GM10847 (cell line): ENCODE measurements around the gene RAB36.

Experiments
- POLR2A ChIP-seq: IDR thresholded peaks from 2 replicates; pipeline ENCODE4 v1.6.1; 2011; ENCODE audit not compliant: insufficient read length; ENCODE audit errors: extremely low read depth

Gene RAB36

DNA sequence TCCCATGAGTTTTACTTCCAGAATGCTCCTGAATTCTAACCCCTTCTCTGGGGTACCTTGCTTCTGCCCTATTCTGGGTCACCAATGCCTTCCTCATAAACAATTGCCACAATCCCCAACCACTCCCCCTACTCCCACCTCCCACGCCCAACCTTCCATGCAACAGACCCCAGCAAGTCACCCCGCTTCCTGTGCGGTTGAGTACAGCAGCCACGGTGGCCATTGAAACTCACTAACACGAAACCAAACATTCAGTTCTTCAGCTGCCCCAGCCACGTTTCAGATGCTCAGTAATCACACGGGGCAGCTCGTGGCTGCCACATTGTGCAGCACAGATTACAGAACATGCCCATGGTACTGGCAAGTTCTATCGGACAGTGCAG, 31.4 kb downstream of the RAB36 start:
- TF ChIP-seq POLR2A, result no peak

- TF ChIP-seq POLR2A, result no peak
Measured at GRCh38 chr22:23177197-23177596, 31.9 kb downstream of the RAB36 start.

GRCh38 chr22:23178512-23179254, 33.4 kb downstream of the RAB36 start:
- TF ChIP-seq POLR2A, result no peak

- no peak for TF ChIP-seq POLR2A
Measured at GRCh38 chr22:23179381-23180299, 34.4 kb downstream of the RAB36 start.

DNA sequence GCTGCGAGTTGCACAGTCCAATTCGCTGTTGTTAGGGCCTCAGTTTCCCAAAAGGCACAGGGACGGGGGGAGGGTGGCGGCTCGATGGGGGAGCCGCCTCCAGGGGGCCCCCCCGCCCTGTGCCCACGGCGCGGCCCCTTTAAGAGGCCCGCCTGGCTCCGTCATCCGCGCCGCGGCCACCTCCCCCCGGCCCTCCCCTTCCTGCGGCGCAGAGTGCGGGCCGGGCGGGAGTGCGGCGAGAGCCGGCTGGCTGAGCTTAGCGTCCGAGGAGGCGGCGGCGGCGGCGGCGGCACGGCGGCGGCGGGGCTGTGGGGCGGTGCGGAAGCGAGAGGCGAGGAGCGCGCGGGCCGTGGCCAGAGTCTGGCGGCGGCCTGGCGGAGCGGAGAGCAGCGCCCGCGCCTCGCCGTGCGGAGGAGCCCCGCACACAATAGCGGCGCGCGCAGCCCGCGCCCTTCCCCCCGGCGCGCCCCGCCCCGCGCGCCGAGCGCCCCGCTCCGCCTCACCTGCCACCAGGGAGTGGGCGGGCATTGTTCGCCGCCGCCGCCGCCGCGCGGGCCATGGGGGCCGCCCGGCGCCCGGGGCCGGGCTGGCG, 35.1 kb downstream of the RAB36 start, which contains the start of gene BCR:
Gene BCR (plus strand): TSS at position 209 of the 592 bp plus-strand sequence. CDS start 452 bp downstream, outside the sequence.
- no peak for TF ChIP-seq POLR2A

DNA sequence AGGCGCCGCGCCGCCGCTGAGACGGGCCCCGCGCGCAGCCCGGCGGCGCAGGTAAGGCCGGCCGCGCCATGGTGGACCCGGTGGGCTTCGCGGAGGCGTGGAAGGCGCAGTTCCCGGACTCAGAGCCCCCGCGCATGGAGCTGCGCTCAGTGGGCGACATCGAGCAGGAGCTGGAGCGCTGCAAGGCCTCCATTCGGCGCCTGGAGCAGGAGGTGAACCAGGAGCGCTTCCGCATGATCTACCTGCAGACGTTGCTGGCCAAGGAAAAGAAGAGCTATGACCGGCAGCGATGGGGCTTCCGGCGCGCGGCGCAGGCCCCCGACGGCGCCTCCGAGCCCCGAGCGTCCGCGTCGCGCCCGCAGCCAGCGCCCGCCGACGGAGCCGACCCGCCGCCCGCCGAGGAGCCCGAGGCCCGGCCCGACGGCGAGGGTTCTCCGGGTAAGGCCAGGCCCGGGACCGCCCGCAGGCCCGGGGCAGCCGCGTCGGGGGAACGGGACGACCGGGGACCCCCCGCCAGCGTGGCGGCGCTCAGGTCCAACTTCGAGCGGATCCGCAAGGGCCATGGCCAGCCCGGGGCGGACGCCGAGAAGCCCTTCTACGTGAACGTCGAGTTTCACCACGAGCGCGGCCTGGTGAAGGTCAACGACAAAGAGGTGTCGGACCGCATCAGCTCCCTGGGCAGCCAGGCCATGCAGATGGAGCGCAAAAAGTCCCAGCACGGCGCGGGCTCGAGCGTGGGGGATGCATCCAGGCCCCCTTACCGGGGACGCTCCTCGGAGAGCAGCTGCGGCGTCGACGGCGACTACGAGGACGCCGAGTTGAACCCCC, 35.8 kb downstream of the RAB36 start:
- TF ChIP-seq POLR2A, result no peak

- no peak for TF ChIP-seq POLR2A
Measured at GRCh38 chr22:23181721-23182308, 36.5 kb downstream of the RAB36 start.

DNA sequence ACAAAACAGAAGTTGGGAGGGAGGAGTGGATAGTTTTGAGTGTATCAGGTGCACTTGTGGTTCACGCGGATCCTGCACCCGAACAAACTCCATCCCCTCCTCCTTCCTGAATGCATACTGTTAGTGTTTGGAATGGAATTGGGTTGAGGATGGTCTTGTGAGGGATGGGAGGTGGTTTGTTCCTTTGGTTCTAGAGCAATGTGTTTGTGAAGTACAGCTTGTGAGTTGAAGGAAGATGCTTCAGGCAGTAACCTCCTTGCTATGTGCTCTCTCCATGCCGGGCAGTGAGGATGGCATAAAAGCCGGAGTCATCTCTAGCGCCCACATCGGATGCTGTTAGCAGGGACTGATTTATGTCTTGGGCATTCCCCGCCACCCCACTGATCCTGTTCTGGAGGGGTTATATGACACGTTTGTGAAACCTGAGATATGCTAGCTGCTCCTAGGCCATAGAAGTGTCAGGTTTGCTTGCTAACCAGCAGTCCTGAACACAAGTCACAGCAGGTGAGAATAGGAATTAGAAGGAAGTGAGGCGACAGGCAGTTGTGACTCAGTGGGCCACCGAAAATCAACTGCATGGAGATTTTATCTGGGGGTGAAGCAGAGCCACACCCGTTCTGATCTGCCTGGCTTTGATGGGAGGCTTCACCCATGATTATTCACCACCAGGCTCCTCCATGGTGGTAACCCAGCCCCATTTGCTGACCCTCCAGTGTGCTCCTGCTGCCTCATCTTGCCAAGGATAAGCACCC, 37.2 kb downstream of the RAB36 start:
- TF ChIP-seq POLR2A, result no peak

DNA sequence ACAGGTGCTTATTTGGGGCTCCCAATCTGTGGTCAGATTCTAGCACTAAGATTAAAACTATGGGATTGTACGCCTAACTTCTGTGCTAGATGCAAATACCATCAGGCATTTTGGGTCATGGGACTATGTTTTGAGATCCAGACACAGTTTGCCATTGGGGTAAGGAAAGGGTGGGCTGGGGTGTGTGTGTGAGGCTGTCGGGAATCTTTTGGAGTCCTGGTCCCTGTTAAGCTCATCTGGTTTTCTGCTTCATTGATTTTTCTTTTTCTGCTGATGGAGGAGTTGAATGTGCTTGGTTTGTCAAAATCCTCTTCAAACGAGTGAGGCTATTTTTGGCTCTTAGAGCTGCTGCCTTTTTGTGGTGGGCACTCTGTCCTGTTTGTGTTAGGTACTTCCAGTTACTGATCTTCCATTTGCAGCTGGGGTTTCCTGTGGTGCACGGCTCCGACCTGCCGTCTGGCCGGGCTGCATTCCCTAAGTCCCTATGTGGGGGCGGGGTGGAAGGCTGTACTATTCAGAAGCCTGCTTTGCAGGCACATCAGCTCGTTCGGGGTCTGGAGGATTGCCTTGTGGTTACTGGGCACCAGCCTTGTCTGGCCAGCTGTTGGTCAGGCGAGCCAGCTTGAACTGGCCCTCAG, 37.9 kb downstream of the RAB36 start:
- no peak for TF ChIP-seq POLR2A

- no peak for TF ChIP-seq POLR2A
Measured at GRCh38 chr22:23184100-23184763, 39.0 kb downstream of the RAB36 start.

- no peak for TF ChIP-seq POLR2A
Measured at GRCh38 chr22:23184764-23185113, 39.5 kb downstream of the RAB36 start.

DNA sequence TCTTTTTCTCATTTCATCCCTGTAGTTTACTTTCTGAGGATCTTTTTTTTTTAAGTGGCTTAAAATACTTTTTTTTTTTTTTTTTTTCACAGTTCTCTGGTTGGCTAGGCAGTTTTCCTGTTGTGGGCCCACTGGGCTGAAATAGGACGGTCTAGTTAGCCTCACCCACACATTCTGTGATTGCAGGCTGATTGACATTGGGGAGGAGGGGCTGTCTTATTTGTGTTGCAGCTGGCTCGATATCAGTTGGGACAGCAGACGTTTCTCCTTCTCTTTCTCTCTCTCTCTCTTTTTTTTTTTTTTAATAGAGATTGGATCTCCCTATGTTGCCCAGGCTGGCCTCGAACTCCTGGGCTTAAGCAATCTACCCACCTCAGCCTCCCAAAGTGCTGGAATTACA, 41.9 kb downstream of the RAB36 start:
- TF ChIP-seq POLR2A, result no peak

- TF ChIP-seq POLR2A, result no peak
Measured at GRCh38 chr22:23187871-23188700, 42.8 kb downstream of the RAB36 start.
